Measurements from ENCODE around the gene RNF214.

RNF214 gene

GRCh38 chr11:117282956-117283355, 50.5 kb downstream of the RNF214 start:
- DNase-seq (ENCODE audit: low read depth): no peak

- no peak for DNase-seq (ENCODE audit: low read depth)
Measured at GRCh38 chr11:117284053-117284452, 51.6 kb downstream of the RNF214 start.

- no peak for DNase-seq (ENCODE audit: low read depth)
Measured at GRCh38 chr11:117286588-117286987, 54.1 kb downstream of the RNF214 start.

- no peak for DNase-seq (ENCODE audit: low read depth)
Measured at GRCh38 chr11:117287668-117288067, 55.2 kb downstream of the RNF214 start.

DNA sequence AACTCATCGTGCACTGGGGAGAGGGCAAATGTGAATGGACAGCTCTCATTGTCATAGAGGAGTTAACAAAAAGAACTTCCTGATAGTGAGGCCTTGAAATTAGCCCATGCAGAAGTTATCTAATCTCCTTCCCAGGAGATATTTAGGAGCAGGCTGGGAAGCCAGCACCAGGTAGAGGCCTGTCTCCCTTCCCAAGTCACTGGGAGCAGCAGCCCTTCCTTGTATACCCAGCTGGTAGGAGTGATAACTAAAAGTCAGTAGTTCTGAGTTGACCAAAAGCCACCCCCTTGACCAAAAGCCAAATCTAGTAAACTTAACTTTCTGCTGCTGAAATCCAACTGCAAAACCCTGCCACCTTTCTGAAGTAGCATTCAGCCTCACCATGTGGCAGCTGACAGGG, 57.3 kb downstream of the RNF214 start:
- no peak for DNase-seq (ENCODE audit: low read depth)

DNA sequence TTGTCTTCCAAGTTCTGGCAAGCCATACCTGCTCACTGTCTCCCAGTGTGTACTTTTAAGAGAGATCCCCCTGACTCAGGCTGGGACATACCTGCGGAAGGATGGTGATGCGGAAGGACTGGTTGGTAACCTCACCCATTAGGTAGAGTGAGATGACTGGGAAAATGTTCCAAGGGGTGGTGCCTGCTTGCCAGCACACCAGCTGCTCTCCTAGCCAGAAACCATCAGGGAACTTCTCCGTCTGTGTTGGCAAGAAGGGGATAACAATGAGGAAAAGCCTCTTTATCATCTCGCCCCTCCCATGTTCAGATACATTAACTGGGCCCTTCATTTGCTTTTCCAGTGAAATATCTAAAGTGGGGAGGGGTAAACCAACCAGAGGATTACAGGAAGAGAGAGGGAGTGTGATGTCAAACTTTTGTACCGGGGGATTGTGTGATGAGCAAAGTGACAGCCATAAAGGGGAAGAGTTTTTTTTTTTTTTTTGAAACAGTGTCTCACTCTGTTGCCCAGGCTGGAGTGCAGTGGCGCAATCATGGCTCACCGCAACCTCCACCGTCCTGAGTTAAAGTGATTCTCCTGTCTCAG, 58.4 kb downstream of the RNF214 start, which contains the start of gene BACE1-AS:
BACE1-AS (plus strand) TSS at position 538 of the 588 bp plus-strand sequence.
- DNase-seq (ENCODE audit: low read depth): no peak

- no peak for DNase-seq (ENCODE audit: low read depth)
Measured at GRCh38 chr11:117292616-117293015, 60.1 kb downstream of the RNF214 start.

GRCh38 chr11:117295438-117296137, 63.1 kb downstream of the RNF214 start:
- no peak for DNase-seq (ENCODE audit: low read depth)

DNA sequence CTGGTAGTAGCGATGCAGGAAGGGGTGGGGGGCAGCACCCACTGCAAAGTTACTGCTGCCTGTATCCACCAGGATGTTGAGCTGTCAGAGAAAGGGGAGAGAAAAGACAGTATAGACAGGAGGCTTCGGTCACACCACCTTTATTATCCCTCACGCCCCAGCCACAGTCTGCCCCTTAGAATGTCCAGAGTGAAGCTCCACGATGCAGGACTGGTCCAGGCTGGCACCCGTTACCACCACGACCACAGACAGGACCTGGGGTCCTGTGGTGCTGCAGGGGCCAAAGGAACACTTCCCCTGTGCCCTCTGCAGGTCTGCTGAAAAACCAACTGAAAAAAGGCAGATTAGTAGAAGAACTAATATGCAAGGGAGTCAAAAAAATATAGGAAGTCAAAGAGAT, 64.4 kb downstream of the RNF214 start:
- no peak for DNase-seq (ENCODE audit: low read depth)

GRCh38 chr11:117298195-117298594, 65.7 kb downstream of the RNF214 start:
- no peak for DNase-seq (ENCODE audit: low read depth)

DNA sequence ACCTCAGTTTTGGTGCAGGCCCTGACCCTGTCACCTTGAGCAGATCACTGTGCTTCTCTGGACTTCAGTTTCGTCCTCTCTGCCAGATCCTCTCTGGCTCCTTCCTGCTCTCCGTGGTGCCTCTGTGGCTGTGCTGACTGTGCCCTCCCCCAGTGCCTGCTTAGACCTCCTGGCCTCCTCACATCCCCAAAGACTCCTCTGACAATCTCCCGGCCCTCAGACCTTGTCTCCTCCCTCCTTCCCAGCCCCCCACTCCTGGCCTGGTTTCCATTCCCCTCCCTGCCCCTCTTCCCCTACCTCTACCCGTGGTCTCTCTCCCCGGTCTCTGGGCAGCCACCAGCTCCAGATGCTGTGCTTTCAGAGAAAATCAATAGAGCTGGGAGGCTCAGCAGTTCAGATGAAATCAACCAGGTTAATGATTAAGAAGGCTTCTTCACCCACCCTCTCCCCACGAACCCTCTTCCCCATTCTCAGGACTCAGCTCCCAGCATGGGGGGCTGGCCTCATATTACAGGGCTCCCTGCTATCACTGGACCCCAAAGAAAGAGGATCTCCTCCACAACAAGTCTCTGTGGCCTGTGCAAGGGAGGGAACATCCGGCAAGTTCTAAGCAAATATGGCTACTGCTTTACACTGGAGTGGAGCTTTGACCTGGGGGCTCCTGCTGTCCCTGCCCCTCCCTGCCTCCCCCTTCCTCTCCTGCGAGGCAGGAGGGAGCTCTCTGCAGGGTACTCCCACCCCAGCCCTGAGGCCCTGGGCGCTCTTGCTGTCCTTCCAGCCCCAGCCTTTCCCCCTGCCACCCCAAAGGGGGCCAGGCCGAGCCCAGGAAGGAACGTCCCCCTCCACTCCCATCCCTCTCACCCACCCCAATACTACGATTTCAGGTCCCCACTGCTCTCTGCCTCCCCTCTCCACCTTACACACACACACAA, 67.1 kb downstream of the RNF214 start:
- no peak for DNase-seq (ENCODE audit: low read depth)

DNA sequence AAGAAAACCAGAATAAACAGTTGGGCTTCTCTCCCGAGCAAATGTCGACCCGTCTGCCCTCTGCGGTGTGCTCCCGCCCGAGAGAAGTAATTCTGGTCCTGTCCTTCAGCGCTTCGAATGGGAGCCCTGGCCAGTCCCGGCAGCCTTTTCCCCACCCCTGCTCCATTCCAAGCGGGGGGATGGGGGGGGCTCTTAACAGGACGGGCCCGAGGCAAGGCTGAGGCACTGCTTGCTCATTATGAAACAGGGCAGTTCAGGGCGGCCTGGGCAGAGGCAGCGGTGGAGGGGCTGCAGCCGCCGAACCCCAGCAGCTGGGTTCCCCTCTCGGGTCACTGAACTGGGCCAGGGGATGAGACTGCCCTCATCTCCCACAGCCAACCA, 67.8 kb downstream of the RNF214 start:
- DNase-seq (ENCODE audit: low read depth): no peak

DNA sequence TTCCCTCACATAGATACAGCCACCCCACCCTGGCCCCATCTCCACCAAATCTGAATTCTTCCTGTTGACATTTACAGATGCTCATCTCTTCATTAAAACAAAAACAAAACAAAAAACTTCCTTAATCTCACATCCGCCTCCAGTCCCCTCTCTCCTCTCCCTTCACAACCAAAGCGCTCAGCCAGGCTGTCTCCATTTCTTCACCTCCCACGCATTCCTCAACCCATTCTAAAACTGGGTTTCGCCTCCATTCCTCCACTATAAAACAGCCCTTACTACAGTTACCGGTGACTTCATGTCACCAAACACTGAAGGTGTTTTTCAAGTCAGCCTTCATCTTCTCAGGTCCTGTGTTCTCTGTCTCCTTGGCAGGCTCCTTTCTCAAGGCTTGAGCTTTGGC, 68.3 kb downstream of the RNF214 start:
- DNase-seq (ENCODE audit: low read depth): no peak

DNA sequence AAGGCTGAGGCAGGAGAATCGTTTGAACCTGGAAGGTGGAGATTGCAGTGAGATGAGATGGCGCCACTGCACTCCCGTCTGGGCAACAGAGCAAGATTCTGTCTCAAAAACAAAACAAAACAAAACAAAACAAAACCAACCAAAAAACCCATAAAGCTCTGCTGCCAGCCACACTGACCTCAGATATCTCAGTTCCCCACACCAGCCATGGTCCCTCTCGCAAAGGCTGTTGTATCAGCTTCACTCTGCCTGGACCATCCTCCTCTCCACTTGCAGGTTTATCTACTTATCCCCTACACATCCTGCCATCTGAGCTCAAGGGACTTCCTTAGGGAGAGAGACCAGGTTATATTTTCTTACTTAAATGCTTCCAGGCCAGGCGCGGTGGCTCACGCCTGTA, 69.8 kb downstream of the RNF214 start:
- DNase-seq (ENCODE audit: low read depth): no peak

DNA sequence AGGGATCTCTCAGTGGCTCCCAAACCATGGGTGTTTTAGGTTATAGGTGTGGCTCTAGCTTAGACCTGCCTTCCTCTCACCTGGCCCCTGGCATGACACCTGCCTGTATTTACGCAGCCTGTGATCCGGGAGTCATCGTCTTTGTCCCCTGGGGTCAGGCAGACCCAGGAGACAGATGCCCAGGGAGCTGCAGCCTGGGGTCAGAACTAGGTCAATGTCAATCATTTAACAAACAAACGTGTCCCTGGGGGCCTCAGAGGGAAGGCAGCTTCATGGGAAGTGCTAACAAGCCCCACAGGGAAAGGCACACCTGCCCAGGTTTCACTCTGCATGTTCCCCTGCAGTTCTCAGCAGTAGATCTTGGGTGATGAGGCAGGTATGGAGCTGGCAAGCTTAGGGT, 70.6 kb downstream of the RNF214 start:
- DNase-seq (ENCODE audit: low read depth): no peak

DNA sequence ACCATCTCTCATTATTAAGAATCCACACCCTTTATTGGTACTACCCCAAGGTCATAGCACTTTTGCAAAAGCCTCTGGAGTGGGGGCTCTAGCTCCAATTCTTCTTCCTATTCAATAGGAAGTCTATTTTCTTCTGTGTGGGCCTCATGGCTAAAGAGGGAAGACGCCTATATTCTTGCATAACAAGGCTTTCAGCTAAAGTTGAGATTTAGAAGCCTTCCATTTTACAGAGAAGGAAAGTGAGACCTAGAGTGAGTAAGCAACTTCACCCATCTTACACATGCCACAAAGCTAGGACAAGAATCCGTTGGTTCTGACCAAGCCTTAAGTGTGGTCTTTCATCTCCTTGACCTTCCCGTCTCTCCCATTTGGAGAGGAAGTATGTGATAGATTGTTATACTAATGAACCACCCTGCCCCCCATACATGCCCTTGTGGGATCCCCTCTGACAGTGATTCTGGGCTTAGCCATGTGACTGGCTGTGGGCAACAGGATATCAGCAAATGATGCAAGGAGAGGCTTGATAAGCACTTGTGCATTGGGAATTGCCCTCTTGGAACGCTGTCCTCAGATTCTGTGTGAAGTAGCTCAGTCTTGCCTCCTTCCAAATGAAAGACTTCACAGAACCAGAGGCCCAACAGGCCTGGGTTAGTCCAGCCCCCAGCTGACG, 71.3 kb downstream of the RNF214 start:
- DNase-seq (ENCODE audit: low read depth): no peak

GRCh38 chr11:117305145-117305544, 72.7 kb downstream of the RNF214 start:
- DNase-seq (ENCODE audit: low read depth): no peak

DNA sequence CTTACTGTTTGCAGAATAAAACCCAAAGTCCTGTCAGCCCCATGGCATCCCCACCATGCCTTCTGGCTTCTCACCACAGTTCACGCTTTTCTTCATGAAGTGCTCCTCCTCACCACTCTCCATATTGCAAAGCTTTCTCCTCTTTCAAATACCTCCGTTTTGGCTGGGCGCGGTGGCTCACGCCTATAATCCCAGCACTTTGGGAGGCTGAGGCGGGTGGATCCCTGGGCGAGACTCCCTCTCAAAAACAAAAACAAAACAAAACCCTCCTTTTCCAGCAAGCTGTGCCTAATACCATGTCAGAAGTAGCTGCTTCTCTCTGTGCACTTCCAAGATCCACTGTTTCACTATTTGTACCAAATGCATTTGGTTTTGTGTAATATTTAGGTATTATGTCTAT, 76.8 kb downstream of the RNF214 start:
- no peak for DNase-seq (ENCODE audit: low read depth)

GRCh38 chr11:117313091-117313490, 80.6 kb downstream of the RNF214 start:
- no peak for DNase-seq (ENCODE audit: low read depth)

- DNase-seq (ENCODE audit: low read depth): no peak
Measured at GRCh38 chr11:117313828-117314768, 81.6 kb downstream of the RNF214 start.

GRCh38 chr11:117314840-117315239, 82.4 kb downstream of the RNF214 start:
- DNase-seq (ENCODE audit: low read depth): no peak
